GM12864 (cell line): ENCODE results near the gene FBXO38.

Experiments used
- DNase-seq: peaks from one replicate; pipeline ENCODE4 v3.0.0-alpha.2; 2011; ENCODE audit warnings: low read depth
- H3K4me3 ChIP-seq: 2 replicates; pipeline ENCODE4 v1.5.1; 2011; ENCODE audit warnings: mild to moderate bottlenecking, low read depth, low read length, control low read depth
- TF ChIP-seq, protein P1 (sequence below): IDR thresholded peaks from 2 replicates; pipeline ENCODE4 v1.5.1; 2011; ENCODE audit warnings: low read depth, mild to moderate bottlenecking, moderate library complexity, low read length, control low read depth, inconsistent platforms; ENCODE audit errors: missing control alignments

FBXO38 gene

DNA sequence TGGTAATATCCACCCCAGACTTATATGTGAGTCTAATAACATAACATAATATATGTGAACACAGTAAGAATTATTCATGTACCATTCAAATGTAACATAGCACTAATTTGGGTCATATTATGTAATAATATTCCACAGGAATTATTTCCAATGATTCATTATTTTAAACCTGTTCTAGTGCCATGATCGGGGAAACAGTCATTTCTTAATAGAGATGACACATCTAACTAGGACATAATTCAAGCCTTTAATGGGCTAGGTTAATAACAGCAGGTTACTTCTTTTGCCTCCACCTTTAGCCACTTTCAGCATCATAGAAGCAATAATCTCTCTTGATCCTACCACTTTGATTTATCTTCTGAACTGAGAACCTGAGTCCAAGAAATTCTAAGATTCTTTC is 36.1 kb upstream of the FBXO38 start:
- TF ChIP-seq, protein P1, sequence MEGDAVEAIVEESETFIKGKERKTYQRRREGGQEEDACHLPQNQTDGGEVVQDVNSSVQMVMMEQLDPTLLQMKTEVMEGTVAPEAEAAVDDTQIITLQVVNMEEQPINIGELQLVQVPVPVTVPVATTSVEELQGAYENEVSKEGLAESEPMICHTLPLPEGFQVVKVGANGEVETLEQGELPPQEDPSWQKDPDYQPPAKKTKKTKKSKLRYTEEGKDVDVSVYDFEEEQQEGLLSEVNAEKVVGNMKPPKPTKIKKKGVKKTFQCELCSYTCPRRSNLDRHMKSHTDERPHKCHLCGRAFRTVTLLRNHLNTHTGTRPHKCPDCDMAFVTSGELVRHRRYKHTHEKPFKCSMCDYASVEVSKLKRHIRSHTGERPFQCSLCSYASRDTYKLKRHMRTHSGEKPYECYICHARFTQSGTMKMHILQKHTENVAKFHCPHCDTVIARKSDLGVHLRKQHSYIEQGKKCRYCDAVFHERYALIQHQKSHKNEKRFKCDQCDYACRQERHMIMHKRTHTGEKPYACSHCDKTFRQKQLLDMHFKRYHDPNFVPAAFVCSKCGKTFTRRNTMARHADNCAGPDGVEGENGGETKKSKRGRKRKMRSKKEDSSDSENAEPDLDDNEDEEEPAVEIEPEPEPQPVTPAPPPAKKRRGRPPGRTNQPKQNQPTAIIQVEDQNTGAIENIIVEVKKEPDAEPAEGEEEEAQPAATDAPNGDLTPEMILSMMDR, result no peak
- DNase-seq, result no peak
- H3K4me3 ChIP-seq, result no peak overlapping the region

DNA sequence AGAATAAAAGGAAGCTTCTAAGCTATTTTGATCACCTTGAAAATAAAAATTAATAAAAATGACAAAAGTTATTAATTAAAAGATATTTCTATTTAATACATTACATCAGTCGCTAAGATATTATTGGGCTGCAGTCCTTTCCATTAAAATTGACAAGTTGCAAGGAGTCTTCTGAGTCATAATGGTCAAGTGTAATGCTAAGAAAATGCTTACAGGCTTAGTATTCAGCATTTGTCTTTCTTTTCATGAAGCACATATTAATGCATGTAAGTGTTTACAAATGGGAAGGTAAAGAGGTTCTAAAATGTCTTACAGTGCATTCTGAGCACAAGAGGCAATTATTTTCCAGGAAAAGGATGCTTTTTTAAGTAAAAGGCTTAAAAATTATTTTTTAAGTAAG is 31.1 kb upstream of the FBXO38 start:
- DNase-seq, result no peak
- TF ChIP-seq, protein P1, result no peak
- H3K4me3 ChIP-seq, result no peak overlapping the region

DNA sequence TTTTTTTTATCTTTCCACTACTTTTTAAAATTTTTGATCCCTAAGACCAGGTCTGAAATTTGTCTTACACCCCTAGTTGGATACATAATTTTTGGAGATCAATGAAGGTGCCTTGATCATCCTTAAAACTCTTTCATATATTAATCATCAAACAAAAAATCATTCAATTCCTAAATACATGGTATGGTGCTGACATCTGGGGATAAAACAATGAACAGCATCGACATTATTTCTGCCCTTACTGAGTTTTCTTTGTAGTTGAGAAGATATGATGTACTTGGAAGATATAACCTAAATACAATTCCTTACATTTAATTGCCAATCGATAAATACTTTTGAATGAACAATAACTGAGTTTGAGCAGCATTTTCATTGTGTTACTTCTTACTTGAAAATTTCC is 30.1 kb upstream of the FBXO38 start:
- DNase-seq, result no peak
- TF ChIP-seq, protein P1, result no peak
- H3K4me3 ChIP-seq, result no peak overlapping the region

DNA sequence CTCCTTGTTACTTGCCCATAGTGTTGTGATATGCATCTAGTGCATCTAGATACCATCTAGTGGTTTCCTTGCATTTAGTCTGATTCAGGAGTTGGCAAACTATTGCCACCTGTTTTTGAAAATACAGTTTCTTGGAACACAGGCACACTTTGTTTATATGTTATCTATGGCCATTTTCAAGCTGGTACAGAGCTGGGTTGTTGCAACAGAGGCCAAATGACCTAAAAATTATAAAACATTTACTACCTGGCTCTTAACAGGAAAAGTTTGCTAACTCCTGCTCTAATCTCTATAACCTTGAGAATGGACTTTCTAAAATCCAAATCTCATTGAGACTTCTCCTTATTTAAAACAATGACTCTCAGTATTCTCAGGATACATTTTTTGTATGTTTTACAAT is 19.4 kb upstream of the FBXO38 start:
- H3K4me3 ChIP-seq, result no peak overlapping the region
- TF ChIP-seq, protein P1, result no peak
- DNase-seq, result no peak

DNA sequence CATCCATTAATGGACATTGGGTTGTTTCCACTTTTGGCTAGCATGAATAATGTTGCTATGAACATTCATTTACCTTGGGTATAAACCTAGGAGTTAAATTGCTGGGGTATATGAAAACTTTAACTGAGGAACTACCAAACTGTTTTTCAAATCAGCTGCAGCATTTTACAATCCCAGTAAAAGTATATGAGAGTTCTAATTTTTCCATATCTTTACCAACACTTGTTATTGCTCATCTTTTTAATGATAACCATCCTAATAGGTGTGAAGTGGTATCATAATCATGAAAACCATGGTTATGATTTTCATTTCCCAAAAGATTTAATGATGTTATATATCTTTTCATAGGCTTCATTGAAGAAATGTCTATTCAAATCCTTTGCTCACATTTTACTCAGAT is 15.5 kb upstream of the FBXO38 start:
- H3K4me3 ChIP-seq, result no peak overlapping the region
- DNase-seq, result no peak
- TF ChIP-seq, protein P1, result no peak

DNA sequence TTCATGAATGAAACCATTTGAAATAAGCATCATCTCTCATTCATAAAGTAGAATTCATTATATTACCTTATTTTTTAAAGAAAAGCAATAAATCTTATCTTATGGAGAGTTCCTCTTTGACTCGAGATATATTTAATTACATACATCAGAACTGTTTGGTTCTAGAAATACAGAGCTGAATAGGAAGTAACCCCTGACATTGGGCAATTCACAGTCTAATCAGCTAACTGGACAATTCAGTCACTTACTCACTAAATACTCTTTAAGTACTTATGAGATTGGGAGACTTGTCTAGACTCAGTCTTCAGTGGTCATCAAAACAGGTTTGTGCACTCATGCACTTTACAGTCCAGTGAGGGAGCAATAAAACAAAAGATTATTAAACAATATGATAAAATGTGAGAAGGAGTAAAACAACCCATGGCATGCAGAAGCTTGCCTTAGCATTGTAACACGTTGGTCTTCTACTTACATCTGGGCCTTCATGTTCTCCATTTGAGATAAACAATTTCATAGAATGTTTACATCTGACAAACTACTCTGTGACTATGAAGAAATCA is 11.5 kb upstream of the FBXO38 start:
- no peak for DNase-seq
- no peak overlapping the region for H3K4me3 ChIP-seq
- TF ChIP-seq, protein P1, result no peak

DNA sequence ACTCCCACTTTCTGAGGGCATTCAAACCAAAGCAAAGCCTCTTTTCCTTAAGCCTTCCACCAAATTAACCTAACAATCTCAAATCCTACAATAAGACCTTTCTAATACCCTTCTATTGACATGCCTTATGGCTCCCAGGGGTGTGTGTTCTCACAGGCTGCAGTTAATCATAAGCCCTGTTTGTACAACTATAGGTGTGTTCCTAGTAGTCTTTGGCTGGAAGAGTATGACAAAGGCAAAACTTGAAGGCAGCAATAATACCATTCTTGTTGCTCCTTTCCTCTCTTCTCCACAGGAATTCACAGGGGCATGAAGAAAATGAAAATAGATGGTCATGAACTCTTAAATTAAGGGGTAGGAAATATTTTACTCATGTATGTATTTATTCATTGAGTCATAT is 10.9 kb upstream of the FBXO38 start:
- DNase-seq, result no peak
- TF ChIP-seq, protein P1, result no peak
- no peak overlapping the region for H3K4me3 ChIP-seq
